GM18873 (cell line): ENCODE data around the gene ZFP64.

Experiments used
- ATAC-seq: cut with Tn5 transposase; IDR thresholded peaks from one replicate; pipeline ENCODE4 v1.9.1; 2021; ENCODE audit warnings: mild to moderate bottlenecking, moderate library complexity, moderate number of reproducible peaks; ENCODE audit not compliant: unreplicated experiment, low FRiP score

Gene ZFP64

DNA sequence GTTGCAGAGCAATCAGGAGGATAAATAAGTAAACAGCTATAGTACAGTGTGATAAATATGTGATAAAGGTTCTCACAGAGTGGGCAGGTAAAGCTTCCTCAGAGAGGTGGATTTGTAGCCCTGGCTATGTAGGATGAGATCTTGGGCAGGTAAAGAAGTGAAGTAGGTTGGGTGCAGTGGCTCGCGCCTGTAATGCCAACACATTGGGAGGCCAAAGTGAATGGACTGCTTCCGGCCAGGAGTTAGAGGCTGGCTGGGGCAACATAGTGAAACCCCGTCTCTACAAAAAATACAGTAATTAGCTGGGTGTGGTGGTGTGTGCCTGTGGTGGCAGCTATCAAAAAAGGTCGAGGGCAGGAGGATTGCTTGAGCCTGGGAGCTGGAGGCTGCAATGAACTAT lies 72.9 kb downstream of the ZFP64 start:
- no peak for ATAC-seq

DNA sequence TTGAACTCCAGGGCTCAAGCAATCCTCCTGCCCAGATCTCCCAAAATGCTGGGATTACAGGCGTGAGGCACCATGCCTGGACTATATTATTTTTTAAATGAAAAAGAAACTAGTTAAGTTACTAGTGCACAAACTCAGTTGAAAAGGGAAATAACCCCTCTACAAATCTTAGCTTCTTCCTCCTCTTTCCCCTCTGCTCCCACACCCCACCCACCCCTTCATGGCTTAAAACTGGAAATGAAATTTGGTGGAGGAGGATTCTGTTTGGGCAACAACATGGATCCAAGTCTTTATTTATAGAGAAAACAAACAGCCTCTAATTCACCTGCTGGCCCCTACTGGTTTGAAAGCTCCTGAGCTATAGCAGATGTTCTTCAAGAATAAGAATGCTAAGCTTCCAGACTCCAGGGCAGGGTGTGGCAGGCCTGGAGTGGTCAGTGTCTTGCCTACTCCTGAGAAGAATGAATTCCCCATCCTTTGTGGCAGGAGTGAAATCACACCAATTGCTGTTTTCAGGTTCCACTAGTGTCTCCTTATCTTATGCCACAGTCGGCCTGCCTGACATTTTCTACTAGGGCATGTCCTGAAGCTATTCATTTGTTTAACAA lies 73.5 kb downstream of the ZFP64 start:
- ATAC-seq: no peak

DNA sequence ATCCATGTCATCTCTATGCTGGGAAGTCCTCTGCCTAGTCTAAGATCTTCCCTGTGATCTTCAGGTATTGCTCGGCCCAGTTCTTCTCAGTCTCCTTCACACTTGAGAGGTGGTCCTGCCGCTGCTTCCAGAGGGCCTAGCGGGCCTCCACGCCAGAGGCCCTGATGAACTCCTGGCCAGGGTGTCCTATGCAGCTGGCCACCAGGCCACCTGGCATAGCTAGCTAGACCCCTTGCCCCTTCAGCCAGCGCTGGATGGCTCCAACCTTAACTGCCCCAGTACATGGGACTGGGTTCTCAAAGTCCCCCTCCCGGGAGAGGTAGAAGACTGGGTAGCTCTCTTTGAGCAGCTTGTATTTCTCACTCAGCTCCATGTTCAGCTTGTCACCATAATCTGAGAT lies 81.1 kb downstream of the ZFP64 start:
- no peak for ATAC-seq

DNA sequence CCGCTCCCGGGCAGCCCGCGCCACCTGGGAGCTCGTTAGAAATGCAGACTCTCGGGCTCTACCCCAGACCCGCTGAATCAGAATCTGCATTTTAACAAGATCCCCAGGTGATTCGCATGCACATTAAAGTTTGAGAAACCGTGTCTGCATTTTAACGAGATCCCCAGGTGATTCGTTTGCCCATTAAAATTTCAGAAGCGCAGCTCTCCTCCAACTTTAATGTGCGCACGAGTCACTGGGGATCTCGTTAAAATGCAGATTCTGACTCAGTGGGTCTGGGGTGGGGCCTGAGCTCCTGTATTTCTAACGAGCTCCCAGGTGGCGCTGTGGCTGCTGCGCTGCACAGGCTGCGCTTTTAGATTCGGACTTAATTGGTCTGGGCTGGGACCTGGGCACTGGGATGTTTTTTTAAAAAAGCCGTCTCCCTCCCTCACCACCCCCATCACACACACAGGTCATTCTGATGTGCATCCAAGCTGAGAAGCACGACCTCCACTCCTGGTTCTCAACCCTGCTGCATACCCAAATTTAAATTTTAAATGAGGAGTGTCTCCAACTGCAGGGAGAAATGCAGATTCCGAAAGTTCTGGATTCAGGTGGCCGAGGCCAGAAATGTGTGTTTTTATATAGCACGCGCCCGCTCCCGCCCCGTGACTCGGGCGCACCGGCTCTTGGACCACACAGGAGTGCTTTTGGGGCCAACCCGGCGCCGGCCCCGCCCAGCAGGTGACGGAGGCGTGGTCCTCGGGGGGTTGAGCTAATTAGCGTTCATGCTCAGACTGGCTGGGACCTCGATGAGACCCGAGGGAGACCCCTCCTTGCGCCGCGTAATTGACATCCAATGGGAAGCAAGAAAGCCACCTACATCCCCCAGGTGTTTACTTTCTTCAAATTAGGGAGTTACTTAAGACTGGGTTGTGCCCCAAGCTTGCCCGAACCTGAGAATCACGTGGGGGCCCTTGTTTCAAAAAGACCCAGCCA lies 85.8 kb downstream of the ZFP64 start:
- ATAC-seq: no peak

DNA sequence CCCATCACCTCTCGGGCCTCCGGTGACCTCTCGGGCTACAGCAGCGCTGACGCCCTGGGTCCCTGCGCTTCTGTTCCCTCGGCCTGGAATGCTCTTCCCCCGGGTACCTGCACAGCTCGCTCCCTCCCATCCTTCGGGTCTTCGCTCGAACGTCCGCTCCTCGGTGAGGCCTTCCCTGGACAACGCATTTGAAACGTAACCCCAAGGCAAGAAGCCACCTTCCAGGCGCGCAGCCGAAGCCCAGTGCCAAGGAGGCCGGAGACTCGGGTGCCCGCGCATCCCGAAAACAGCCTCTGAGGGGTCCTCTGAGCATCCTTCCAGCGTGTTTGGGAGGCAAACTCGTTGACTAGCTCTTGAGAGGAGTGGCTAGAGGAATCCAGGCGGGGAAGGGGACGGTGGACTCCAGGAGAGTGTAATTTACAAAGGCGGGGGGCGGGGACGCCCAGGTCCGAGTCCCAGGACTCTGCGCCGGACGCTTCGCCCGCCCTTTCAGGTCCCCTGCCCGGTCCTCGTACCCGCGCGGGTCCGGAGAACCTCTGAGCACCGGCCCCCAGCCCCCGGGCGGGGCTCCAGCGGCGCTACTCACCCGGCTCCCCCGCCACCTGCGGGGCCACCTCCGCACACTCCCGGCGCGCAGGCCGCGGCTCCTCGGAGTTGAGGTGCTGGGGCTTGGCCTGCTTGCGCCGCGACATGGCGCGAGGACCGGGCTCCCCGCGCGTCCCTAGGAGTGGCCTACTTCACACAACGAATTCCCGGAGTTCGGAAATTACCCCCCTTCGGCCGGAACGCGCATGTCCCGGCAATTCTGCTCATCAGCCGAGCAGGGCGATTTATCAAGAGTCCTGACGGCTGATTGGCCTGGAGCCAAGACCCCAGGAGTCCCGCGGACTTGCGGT lies 86.8 kb downstream of the ZFP64 start:
- ATAC-seq: no peak

DNA sequence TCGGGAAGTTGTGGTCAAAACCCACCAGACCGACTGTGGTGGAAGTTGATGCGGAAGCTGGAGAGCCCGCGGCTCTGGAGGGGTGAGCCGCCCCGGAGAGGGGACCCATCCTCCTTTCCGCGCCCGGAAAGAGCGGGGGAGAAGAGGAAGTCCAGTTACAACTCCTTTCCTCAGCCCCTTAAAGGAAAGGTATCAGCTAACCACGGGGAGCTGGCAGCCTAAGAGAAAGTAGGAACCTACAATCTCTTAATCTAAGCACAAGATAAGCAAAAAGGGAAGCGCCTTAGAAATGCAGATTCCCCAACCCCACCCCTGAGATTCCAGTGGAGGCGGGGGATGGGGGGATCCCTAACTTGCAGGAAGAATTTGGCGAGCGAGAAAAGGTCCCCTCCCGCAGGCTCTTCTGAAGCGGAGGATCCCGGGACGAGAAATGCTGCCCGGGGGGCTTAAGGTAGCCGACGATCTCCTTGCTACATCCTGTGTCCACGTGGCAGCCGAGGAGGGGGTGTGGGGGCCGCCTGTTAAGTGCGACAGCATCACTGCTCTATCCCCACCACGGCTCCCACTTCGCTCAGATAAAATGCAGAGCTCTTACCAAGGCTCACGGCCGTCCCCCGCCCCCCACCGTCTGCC lies 87.5 kb downstream of the ZFP64 start:
- no peak for ATAC-seq

DNA sequence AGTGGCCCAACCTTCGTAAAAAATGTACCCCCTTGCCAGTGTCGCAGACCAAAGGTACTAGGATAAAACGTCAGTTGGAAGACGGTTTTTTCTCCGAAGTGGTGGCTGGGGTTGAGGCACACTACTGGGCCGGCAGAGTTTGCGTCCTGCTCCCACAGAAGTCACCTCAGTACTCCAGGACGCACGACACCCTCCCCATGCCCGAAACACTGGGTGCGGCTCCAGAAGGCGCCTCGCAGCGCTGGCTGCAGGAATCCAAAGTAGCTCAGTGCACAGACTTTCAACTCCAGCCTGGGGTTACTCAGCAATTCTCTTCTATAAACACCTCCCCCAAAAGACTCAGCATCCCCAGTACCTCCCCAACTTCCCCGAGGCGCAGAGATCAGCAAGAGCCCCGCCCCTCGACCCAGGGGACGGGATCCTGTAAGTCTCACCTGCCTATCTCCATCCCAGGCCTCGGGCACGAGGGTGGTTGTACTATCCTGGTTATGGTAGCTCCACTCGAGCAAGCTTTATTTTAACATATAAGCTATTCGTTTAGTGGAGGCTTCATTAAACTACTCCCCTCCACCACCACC lies 88.2 kb downstream of the ZFP64 start:
- ATAC-seq: no peak

DNA sequence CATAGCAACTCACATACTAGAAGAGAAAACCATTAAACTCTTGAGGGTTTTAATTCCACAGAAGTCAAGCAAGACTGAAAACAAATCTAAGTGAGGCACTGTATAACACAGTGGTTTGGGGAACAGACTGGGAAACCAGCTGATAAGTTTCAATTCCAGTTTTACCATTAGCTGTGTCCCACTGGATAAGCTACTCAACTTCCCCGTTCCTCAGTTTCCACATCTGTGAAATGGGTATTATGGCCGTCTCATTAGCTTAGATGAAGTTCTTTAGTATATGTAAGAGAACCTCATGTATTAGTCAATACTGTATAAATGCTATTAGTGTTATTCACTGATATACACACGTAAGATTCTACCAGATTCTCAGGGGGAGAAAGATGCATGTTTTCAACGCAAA lies 89.0 kb downstream of the ZFP64 start:
- no peak for ATAC-seq

DNA sequence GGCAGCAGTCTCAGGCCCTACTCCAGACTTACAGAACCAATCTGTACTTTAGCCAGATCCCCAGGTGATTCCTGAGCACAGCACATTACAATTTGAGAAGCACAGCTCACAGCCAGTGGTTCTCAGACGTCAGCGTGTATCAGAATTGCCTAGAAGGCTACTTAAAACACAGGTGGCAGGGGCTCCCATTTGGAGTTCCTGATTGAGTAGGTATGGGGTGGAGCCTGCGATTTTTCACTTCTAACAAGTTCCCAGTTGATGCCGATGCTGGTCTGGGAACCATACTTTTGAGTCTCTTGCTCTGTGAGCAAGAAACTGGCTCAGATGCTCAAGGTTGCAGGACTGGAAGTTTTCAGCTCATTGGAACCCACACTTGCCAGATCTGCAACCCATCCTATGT lies 89.5 kb downstream of the ZFP64 start:
- no peak for ATAC-seq
